SK-N-SH treated with all-trans-retinoic acid at 6 μM for 48 hours (cell line): ENCODE data around the gene YEATS2.
A peak's percentile ranks its signal among the peaks of the same experiment; 100 is the strongest.

Experiments used
- ATAC-seq: fragments of 200-7000 bp; cut with Tn5 transposase; 3 replicates; pipeline ENCODE4 v1.9.1; 2020; ENCODE audit warnings: mild to moderate bottlenecking, moderate library complexity
- ARNTL ChIP-seq: fragments of 450-650 bp; formaldehyde crosslinking; IDR thresholded peaks from 2 replicates; pipeline ENCODE4 v1.5.0; 2020; ENCODE audit warnings: low read depth, mild to moderate bottlenecking, moderate library complexity, borderline replicate concordance
- BACH2 ChIP-seq: fragments of 250-450 bp; sonication (Bioruptor Pico); IDR thresholded peaks from 2 replicates; pipeline ENCODE4 v1.9.0; 2021; ENCODE audit warnings: mild to moderate bottlenecking, borderline replicate concordance
- CSDC2 ChIP-seq: fragments of 250-450 bp; sonication (Bioruptor Pico); IDR thresholded peaks from 2 replicates; pipeline ENCODE4 v1.5.0; 2020; ENCODE audit warnings: mild to moderate bottlenecking, moderate library complexity
- CSRNP3 ChIP-seq: fragments of 250-450 bp; sonication (Bioruptor Pico); IDR thresholded peaks from 2 replicates; pipeline ENCODE4 v1.5.1; 2021; ENCODE audit warnings: mild to moderate bottlenecking, moderate library complexity
- GLIS3 ChIP-seq: fragments of 250-450 bp; sonication (Bioruptor Pico); IDR thresholded peaks from 2 replicates; pipeline ENCODE4 v1.5.0; 2020; ENCODE audit warnings: mild to moderate bottlenecking, moderate library complexity
- OSR1 ChIP-seq: fragments of 250-450 bp; sonication (Bioruptor Pico); IDR thresholded peaks from 2 replicates; pipeline ENCODE4 v1.8.0; 2022; ENCODE audit warnings: moderate library complexity, mild to moderate bottlenecking, inconsistent platforms
- POU6F1 ChIP-seq: fragments of 250-450 bp; sonication (Bioruptor Pico); IDR thresholded peaks from 2 replicates; pipeline ENCODE4 v1.8.0; 2021; ENCODE audit warnings: low read depth, mild to moderate bottlenecking, moderate library complexity, borderline replicate concordance
- PPARA ChIP-seq: fragments of 250-450 bp; sonication (Bioruptor Pico); IDR thresholded peaks from 2 replicates; pipeline ENCODE4 v1.5.0; 2020; ENCODE audit warnings: mild to moderate bottlenecking, borderline replicate concordance
- RARB ChIP-seq: fragments of 250-450 bp; sonication (Bioruptor Pico); IDR thresholded peaks from 2 replicates; pipeline ENCODE4 v1.8.0; 2021; ENCODE audit warnings: mild to moderate bottlenecking, moderate library complexity
- SNAI2 ChIP-seq: fragments of 250-450 bp; sonication (Bioruptor Pico); IDR thresholded peaks from 2 replicates; pipeline ENCODE4 v1.5.0; 2020; ENCODE audit warnings: mild to moderate bottlenecking, moderate library complexity
- TCF4 ChIP-seq: fragments of 250-450 bp; sonication (Bioruptor Pico); IDR thresholded peaks from 2 replicates; pipeline ENCODE4 v1.8.0; 2021; ENCODE audit warnings: mild to moderate bottlenecking, moderate library complexity, borderline replicate concordance
- TOX ChIP-seq: fragments of 250-450 bp; sonication (Bioruptor Pico); IDR thresholded peaks from 2 replicates; pipeline ENCODE4 v1.8.0; 2021; ENCODE audit warnings: mild to moderate bottlenecking, moderate library complexity, borderline replicate concordance
- TSHZ2 ChIP-seq: fragments of 250-450 bp; sonication (Bioruptor Pico); IDR thresholded peaks from 2 replicates; pipeline ENCODE4 v1.5.0; 2020; ENCODE audit warnings: mild to moderate bottlenecking, moderate library complexity
- ZC3H10 ChIP-seq: fragments of 250-450 bp; sonication (Bioruptor Pico); IDR thresholded peaks from 2 replicates; pipeline ENCODE4 v1.5.1; 2021; ENCODE audit warnings: mild to moderate bottlenecking, moderate library complexity
- ZFP3 ChIP-seq: fragments of 250-450 bp; sonication (Bioruptor Pico); IDR thresholded peaks from 2 replicates; pipeline ENCODE4 v1.5.0; 2020; ENCODE audit warnings: mild to moderate bottlenecking, moderate library complexity
- ZFP30 ChIP-seq: fragments of 450-650 bp; formaldehyde crosslinking; IDR thresholded peaks from 2 replicates; pipeline ENCODE4 v1.5.0; 2022; ENCODE audit warnings: mild to moderate bottlenecking, moderate library complexity
- ZNF70 ChIP-seq: fragments of 450-650 bp; formaldehyde crosslinking; IDR thresholded peaks from 2 replicates; pipeline ENCODE4 v1.5.0; 2020; ENCODE audit warnings: mild to moderate bottlenecking, moderate library complexity
- ZNF8 ChIP-seq: fragments of 450-650 bp; formaldehyde crosslinking; IDR thresholded peaks from 2 replicates; pipeline ENCODE4 v1.5.0; 2020; ENCODE audit warnings: mild to moderate bottlenecking, moderate library complexity

Gene YEATS2

GRCh38 chr3:183697610-183698317 lies at the start of gene YEATS2:
Gene YEATS2 (plus strand): TSS chr3:183697797. CDS start chr3:183715163, 17,366 bp downstream.
- peak; percentile 70 for ATAC-seq
- TF ChIP-seq PPARA (CRISPR knock-in tag) (no peak), ZNF8 (CRISPR knock-in tag) (no peak), ZC3H10 (CRISPR knock-in tag) (0 out of 2 replicates have a peak, but pooled peaks have one; percentile 20), ZFP3 (CRISPR knock-in tag) (peak; percentile 63), SNAI2 (peak; percentile 74; the same call in 1 of the 2 replicates), TSHZ2 (CRISPR knock-in tag) (peak; percentile 89), CSDC2 (CRISPR knock-in tag) (peak; percentile 94)

GRCh38 chr3:183650554-183650953 lies 47.0 kb upstream of the YEATS2 start:
- no peak for ATAC-seq
- no peak for TF ChIP-seq ZNF70 (CRISPR knock-in tag)
- no peak for TF ChIP-seq ARNTL (CRISPR knock-in tag)
- TF ChIP-seq CSRNP3: no peak
- no peak for TF ChIP-seq PPARA (CRISPR knock-in tag)

GRCh38 chr3:183653209-183654064 lies 44.2 kb upstream of the YEATS2 start:
- no peak for TF ChIP-seq ARNTL (CRISPR knock-in tag)
- TF ChIP-seq ZC3H10 (CRISPR knock-in tag): no peak
- TF ChIP-seq GLIS3: no peak
- TF ChIP-seq TSHZ2 (CRISPR knock-in tag): no peak
- no peak for TF ChIP-seq POU6F1
- no peak for TF ChIP-seq TCF4 (CRISPR knock-in tag)
- TF ChIP-seq ZFP30: no peak
- no peak for TF ChIP-seq ZNF70 (CRISPR knock-in tag)
- TF ChIP-seq RARB: no peak
- no peak for ATAC-seq

- no peak for TF ChIP-seq ZC3H10 (CRISPR knock-in tag)
- TF ChIP-seq ZFP3 (CRISPR knock-in tag): no peak
- TF ChIP-seq TCF4 (CRISPR knock-in tag): no peak
- TF ChIP-seq OSR1: no peak
- no peak for TF ChIP-seq CSRNP3
- no peak for TF ChIP-seq BACH2 (CRISPR knock-in tag)
- no peak for TF ChIP-seq TOX (CRISPR knock-in tag)
- no peak for TF ChIP-seq POU6F1
- TF ChIP-seq, all 23 proteins: peak for 0
Observed at GRCh38 chr3:183654727-183655126, 42.9 kb upstream of the YEATS2 start.

More at GRCh38 chr3:183654727-183655126, 42.9 kb upstream of the YEATS2 start:
- ATAC-seq: no peak
